ENCODE results near the gene UMAD1. TPM values are rescaled to one million over a fixed set of nuclear protein-coding genes. Genes with fewer than 3 reads are reported as not detected.

Gene UMAD1
- total and polyA plus RNA-seq, 2 of the 4 experiments (the other 2 are of a cell fraction) = 5.2 to 8.4 TPM

DNA sequence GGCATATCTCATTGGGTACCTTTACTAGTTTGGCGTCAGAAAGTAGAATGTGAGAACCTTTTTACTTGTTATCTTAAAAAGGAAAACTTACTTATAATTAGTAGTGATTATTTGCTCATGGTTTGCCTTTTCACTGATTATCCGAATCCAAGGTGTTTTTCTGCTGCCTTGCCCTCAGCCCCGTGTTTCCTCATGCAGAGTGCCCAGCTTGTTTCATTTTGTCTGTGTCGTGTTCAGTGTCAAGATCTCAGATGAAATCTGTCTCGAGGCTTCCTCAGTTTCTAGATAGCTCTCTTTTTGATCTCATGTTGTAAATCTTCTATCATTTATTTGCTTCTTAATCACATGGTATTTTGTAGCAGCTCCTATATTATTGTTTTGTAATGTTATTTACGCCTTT lies 47.8 kb downstream of the UMAD1 start:
- dilution Hi-C loops (cut with HindIII; ENCODE audit: low sequenced_read_pairs, unreplicated experiment) = no loop called here
- H3K4me2 ChIP-seq (ENCODE audit: low read depth, low read length) = no peak overlapping the region

More for the DNA sequence above, 47.8 kb downstream of the UMAD1 start:
- no peak overlapping the region for H3K18ac ChIP-seq (ENCODE audit: low read depth, low read length)
- no peak overlapping the region for H3K23ac ChIP-seq (ENCODE audit: low read depth, low read length)
- no peak overlapping the region for H4K5ac ChIP-seq (ENCODE audit: low read depth, low read length)
- H3K27ac ChIP-seq (ENCODE audit: insufficient read depth, low read length) = no peak overlapping the region
- H3K4me1 ChIP-seq (ENCODE audit: control insufficient read depth, insufficient read depth, low read length) = no peaks in the 10 kb centered on the region; the same call in 1 of the 2 replicates
- no peaks in the 10 kb centered on the region for H3K36me3 ChIP-seq (ENCODE audit: control insufficient read depth, insufficient read depth, low read length)
- H2AK5ac ChIP-seq (ENCODE audit: low read depth, low read length) = no peak overlapping the region
- CTCF ChIA-PET = no interaction called here
- POLR2A ChIA-PET (ENCODE audit: unreplicated experiment) = interaction anchor here (0.6 kb wide), 1 partner anchor 140 kb away, joined by 3 read pairs; no protein-coding TSS in a partner anchor
- no peak overlapping the region for H2BK20ac ChIP-seq (ENCODE audit: low read depth, low read length)
- H2AK9ac ChIP-seq (replicated peaks; ENCODE audit: low read depth, low read length, poor library complexity) = no peak overlapping the region
- no peaks in the 10 kb centered on the region for H3K9me3 ChIP-seq (ENCODE audit: control insufficient read depth, insufficient read depth, low read length)
- no TSS peak for BruUV-seq (replicated peaks)
- intact Hi-C loops (cut with micrococcal nuclease) = no loop called here
- no CpG with 5 or more reads among the region's 6 CpGs for WGBS, 2 experiments (ENCODE audit: extremely low coverage in 2 of 2, insufficient read length in 1 of 2)
- H3K9ac ChIP-seq (ENCODE audit: low read depth, low read length) = no peak overlapping the region
- H4K91ac ChIP-seq (ENCODE audit: insufficient read depth, low read depth, low read length) = no peak overlapping the region
- no peak overlapping the region for H2BK5ac ChIP-seq (ENCODE audit: low read depth, low read length, poor library complexity, severe bottlenecking)
- no peak overlapping the region for H2BK120ac ChIP-seq (ENCODE audit: low read depth, low read length)
- H4K8ac ChIP-seq (ENCODE audit: low read depth in 2 of 2, low read length in 2 of 2) = no peak overlapping the region
- TF ChIP-seq CEBPB (IDR thresholded peaks at IDR 0.05; ENCODE audit: low read depth, low read length) = no peak
- no peak overlapping the region for H3K4ac ChIP-seq (ENCODE audit: low read depth, low read length)
- no peak overlapping the region for H2BK15ac ChIP-seq (ENCODE audit: low read depth, low read length)
- in situ Hi-C loops (cut with MboI; ENCODE audit: low sequenced_read_pairs) = loop anchor here (5.0 to 10.0 kb wide), 2 partner anchors 69 to 286 kb away; no protein-coding TSS in a partner anchor
- 0 out of 4 replicates have a peak, but pooled peaks cover 0 to 2% of the 10 kb centered on the region in 2 experiments for H3K79me1 ChIP-seq (ENCODE audit: low read depth in 1 of 2, low read length in 2 of 2)
- no peak overlapping the region for H3K56ac ChIP-seq (ENCODE audit: extremely low read depth, insufficient read depth, low read length)
- H3K27me3 ChIP-seq (ENCODE audit: control insufficient read depth, insufficient read depth, low read length) = no peaks in the 10 kb centered on the region
- ATAC-seq (ENCODE audit: low read depth) (no peak), DNase-seq (no peak)
- no peak overlapping the region for H3K14ac ChIP-seq (replicated peaks; ENCODE audit: low read depth, low read length)
- no peaks in the 10 kb centered on the region for H4K20me1 ChIP-seq (ENCODE audit: insufficient read depth, low read length)
- H2AFZ ChIP-seq (replicated peaks; ENCODE audit: low read length, poor library complexity) = no peak overlapping the region
- no peak overlapping the region for H3K4me3 ChIP-seq (ENCODE audit: insufficient read depth, low read depth, low read length)
- no peaks in the 10 kb centered on the region; the same call in 1 of the 2 replicates for H3K9me1 ChIP-seq (ENCODE audit: insufficient read depth, low read length)
